HG03342 (cell line): ENCODE measurements around the gene PCDHGB1.
A peak's percentile ranks its signal among the peaks of the same experiment; 100 is the strongest.
"Not testable (repeated sequence)": the region's sequence is repeated elsewhere in the genome, so short reads cannot be mapped to it uniquely, and the experiment has no call there.

Experiments
- ATAC-seq: cut with Tn5 transposase; IDR thresholded peaks from one replicate; pipeline ENCODE4 v1.9.1; 2021; ENCODE audit warnings: mild to moderate bottlenecking, moderate library complexity; ENCODE audit not compliant: unreplicated experiment

Gene PCDHGB1

DNA sequence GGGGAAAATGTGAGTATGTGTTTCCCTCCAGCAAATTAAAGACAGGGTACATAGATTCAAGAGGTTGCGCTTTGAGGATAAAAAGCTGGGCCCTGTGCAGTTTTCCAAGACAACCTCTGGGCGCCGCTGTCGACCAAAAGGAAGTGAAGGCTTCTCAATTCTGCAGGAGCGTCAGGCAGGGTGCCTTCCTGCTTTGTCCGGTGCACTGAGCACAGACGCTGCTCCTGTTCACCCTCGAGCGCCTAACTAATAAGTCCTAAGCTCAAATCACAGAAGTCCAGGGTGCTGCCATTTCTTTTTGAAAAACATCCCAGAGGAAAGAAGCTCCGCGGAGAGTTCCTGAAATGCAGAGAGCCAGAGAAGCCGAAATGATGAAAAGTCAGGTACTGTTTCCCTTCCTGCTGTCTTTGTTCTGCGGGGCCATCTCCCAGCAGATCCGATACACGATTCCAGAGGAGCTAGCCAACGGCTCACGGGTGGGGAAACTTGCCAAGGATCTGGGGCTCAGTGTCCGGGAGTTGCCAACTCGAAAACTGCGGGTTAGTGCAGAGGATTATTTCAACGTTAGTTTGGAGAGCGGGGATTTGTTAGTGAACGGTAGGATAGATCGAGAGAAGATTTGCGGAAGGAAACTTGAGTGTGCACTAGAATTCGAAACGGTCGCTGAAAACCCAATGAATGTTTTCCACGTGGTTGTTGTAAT is at the start of gene PCDHGB1:
Gene PCDHGB1, plus strand, starts transcription at position 183 of the 703 bp plus-strand sequence. Its CDS starts 162 bp downstream, at position 345.
- ATAC-seq: no peak

- no peak for ATAC-seq
Observed at GRCh38 chr5:141303756-141304155, 46.1 kb upstream of the PCDHGB1 start, which contains the start of gene SLC25A2. Gene SLC25A2, minus strand, starts transcription at chr5:141304049. Its CDS starts 184 bp downstream, at chr5:141303865.

DNA sequence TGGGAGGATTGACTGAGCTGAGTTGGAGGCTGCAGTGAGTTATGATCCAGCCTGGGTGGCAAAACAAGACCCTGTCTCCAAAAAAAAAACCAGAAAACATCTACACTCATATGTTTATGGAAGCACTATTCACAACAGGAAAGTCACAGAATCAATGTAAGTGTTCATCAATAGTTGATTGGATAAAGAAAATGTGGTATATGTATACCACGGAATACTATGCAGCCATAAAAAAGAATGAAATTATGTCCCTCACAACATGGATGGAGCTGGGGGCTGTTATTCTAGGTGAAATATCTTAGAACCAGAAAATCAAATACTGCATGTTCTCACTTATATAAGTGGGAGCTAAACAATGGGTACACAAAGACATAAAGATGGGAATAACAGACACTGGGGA is 43.3 kb upstream of the PCDHGB1 start:
- no peak for ATAC-seq

GRCh38 chr5:141313711-141314110 is 36.2 kb upstream of the PCDHGB1 start:
- no peak for ATAC-seq

GRCh38 chr5:141316963-141317362 is 32.9 kb upstream of the PCDHGB1 start:
- ATAC-seq: not testable (repeated sequence)

GRCh38 chr5:141319202-141319601 is 30.7 kb upstream of the PCDHGB1 start:
- ATAC-seq: no peak

GRCh38 chr5:141319699-141320098 is 30.2 kb upstream of the PCDHGB1 start:
- ATAC-seq: no peak

DNA sequence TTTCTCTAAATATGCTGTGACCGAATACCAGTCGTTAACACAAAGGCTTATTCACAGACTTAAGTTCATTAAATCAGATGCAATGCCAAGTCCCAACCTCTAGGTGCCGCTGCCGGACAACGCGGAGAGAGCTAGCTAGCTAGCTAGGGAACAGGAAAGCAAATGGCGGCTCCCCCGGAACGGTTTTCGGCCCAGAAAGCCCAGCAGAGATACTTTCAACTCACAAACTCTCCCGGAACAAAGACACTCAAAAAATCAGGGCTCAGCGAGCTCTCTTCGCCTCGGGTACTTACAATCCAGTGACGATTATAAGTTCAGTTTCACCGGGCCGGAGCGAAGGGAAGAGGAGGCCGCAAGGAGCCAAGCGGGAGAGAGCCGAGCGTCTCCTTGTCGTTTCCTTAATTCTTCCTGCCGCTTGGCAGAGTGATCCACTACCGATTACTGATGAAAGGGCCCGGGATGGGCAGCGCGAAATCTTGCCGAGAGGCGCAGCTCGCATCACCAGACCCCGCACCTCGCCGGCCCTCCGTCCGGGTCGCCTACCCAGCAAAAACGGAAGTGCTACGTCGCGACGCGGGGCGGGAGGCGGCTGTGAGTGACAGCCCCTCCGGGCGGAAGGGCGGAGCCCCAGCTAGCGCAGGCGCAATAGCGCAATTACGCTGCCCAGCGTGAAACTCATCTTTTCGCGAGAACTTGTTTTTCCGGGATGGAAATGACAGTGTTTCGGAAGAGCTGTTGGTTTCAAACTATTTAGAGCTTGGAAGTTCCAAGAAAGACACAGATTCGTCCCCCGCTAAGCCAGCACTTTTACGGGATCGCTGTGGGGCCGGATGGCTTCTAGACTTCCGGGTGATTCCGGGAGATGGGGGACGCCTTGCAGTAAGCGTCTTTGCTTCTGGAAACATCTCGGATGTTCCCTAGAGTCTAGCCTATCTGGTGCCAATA is 29.4 kb upstream of the PCDHGB1 start, which contains the start of gene TAF7:
Gene TAF7, minus strand, starts transcription at position 560 of the 945 bp plus-strand sequence. CDS start 740 bp downstream, outside the sequence.
- ATAC-seq: peak; percentile 92

DNA sequence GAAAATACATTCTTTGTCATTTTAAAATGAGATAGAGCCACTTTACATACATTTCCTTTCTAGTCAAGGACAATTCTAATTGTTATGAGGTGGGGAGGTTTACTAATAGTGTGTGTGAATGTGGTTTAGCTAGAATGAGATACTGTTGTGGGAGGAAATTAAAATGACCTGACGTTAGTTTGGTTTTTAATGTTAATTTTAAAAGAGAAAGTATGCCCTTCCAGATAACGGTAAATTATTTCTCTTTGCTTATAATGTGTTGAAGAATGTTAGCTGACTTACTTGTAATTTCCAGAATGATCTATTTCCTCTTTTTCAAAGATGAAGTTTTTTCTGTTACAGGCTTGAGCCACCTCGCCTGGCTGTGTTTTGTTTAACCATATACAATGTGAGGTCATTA is 27.6 kb upstream of the PCDHGB1 start:
- no peak for ATAC-seq

- ATAC-seq: peak; percentile 83
Observed at GRCh38 chr5:141326088-141326854, 23.6 kb upstream of the PCDHGB1 start.

GRCh38 chr5:141328231-141328630 is 21.7 kb upstream of the PCDHGB1 start:
- no peak for ATAC-seq

GRCh38 chr5:141330299-141331080 is 19.4 kb upstream of the PCDHGB1 start, which contains the start of gene PCDHGA1:
Gene PCDHGA1, plus strand, starts transcription at chr5:141330514.
- ATAC-seq: no peak

- ATAC-seq: not testable (repeated sequence)
Observed at GRCh38 chr5:141332571-141332970, 17.3 kb upstream of the PCDHGB1 start.

DNA sequence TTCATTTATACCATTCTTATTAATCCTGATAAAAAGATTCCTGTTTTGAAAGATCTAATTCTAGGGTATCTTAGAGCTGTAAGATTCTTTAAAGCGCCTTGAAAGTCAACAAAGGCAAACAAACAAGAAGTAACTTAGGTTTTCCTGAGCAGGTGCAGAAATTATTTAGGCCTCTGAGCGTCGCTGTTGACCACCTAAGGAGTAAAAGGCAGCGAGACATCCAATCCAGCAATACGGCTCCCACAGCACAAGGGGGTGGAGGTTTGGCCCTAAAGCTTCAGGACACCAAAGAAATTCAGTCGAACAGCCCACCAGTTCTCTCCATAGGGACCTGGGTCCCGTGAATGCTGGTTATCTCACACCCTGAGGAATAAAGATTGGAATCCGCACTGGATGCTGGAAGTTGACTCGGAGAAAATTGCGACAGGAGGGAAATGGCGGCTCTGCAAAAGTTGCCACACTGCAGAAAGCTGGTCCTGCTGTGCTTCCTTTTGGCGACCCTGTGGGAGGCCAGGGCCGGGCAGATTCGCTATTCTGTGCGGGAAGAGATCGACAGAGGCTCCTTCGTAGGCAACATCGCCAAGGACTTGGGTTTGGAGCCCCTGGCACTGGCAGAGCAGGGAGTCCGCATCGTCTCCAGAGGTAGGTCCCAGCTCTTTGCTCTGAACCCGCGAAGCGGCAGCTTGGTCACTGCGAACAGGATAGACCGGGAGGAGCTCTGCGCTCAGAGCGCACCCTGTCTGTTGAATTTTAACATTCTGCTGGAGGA is 11.2 kb upstream of the PCDHGB1 start, which contains the start of gene PCDHGA2:
Gene PCDHGA2, plus strand, starts transcription at position 223 of the 769 bp plus-strand sequence.
- no peak for ATAC-seq

DNA sequence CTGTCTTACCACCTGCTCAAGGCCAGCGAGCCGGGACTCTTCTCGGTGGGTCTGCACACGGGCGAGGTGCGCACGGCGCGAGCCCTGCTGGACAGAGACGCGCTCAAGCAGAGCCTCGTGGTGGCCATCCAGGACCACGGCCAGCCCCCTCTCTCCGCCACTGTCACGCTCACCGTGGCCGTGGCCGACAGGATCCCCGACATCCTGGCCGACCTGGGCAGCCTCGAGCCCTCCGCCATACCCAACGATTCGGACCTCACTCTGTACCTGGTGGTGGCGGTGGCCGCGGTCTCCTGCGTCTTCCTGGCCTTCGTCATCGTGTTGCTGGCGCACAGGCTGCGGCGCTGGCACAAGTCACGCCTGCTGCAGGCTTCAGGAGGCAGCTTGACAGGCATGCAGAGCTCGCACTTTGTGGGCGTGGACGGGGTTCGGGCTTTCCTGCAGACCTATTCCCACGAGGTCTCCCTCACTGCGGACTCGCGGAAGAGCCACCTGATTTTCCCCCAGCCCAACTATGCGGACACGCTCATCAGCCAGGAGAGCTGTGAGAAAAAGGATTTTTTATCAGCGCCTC is 9.0 kb upstream of the PCDHGB1 start:
- not testable (repeated sequence) for ATAC-seq

DNA sequence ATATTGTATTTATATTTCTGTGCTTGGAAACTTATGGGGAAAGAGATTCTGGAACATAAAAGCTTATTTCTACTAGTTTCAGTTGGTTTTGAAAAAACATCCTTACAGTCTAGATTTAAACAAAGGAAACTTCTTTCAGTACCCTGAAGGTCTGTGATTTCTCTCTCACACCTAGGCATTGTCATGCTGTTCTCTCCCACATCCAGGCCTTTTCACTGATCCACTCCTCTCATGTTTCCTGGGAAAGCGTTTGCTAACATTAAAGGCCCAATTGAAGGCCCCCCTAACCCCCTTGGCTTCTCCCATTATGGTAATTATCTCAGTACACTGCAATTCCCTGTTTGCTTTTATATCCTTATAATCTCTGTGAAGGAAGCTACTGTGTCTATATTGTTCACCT is 7.1 kb upstream of the PCDHGB1 start:
- ATAC-seq: no peak

- no peak for ATAC-seq
Observed at GRCh38 chr5:141343242-141343952, 6.5 kb upstream of the PCDHGB1 start, which contains the start of gene PCDHGA3. Gene PCDHGA3, plus strand, starts transcription at chr5:141343829. Its CDS starts 205 bp downstream, at chr5:141344034.

GRCh38 chr5:141343953-141344463 is 5.9 kb upstream of the PCDHGB1 start:
- ATAC-seq: no peak
